HFF-Myc (cell line): ENCODE measurements around the gene REPS2.

Experiments used
- DNase-seq: peaks from one replicate; pipeline ENCODE4 v3.0.0-alpha.2; 2011; ENCODE audit warnings: low read depth; ENCODE audit errors: extremely low read depth
- H3K4me3 ChIP-seq: replicated peaks from 2 replicates; pipeline ENCODE4 v1.5.1; 2011; ENCODE audit warnings: low read depth, mild to moderate bottlenecking, control low read depth, low read length
- CTCF ChIP-seq: IDR thresholded peaks from 2 replicates; pipeline ENCODE4 v1.5.1; 2012; ENCODE audit warnings: mild to moderate bottlenecking, low read depth, low read length, control low read depth; ENCODE audit errors: missing control alignments

The REPS2 gene

GRCh38 chrX:16975233-16975632, 28.8 kb downstream of the REPS2 start:
- no peak for DNase-seq
- TF ChIP-seq CTCF, result no peak
- no peak overlapping the region for H3K4me3 ChIP-seq

DNA sequence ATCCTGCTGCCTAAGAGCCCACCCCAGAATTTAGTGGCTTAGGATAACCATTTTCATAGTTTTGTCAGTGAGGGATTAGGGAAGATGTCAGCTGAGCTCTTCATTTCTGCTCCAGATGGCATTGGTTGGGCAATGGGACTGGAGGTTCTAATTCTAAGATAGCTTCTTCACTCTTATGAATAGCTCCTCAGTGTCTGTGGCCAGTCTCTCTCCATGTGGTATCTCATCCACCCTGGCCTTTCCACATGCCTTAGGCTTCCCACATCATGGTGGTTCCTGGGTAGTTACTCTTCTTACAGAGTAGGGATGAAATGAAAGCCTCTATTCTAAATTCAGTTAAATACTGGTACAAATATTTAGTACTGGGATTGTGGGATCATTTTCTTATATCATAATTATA, 31.3 kb downstream of the REPS2 start:
- no peak for TF ChIP-seq CTCF
- DNase-seq, result no peak
- no peak overlapping the region for H3K4me3 ChIP-seq

DNA sequence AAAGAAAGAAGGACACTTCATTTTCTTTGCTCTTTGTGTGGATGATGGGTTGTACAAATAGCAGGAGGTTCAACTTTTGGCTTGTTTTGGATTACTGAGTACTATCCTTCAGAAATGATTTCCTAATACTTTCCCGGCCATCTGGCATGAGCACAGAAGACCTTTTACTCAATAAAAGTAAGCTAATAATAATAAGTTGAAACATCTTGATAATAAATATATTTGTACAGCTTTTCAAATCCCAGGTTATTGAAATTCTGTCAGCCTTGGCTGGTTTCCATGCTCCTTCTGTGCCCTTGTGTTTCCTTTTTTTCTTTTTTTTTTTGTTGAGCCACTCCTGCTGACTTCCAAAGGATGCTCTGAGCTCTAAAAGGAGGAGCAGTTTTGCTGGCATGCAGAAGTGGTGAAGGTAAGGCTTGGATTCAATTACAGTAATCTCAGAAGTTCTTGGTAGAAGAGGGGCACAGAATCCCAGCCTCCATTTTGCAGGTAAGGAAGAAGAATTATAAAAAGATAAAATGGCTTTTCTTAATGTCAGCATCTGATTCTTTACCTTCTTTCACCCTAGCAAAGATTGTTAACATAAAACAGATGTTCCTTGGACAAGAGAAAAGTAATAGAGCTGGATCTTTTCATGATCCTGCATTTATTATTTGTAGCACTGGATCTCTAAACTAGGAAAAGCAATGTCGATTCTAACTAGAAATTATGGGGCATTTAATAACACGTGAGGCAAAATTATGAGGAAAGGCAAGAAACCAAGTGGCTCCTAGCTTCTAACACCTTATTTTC, 31.9 kb downstream of the REPS2 start:
- H3K4me3 ChIP-seq, result no peak overlapping the region
- TF ChIP-seq CTCF, result no peak
- DNase-seq, result no peak

GRCh38 chrX:16979226-16979625, 32.8 kb downstream of the REPS2 start:
- H3K4me3 ChIP-seq, result no peak overlapping the region
- DNase-seq, result no peak
- TF ChIP-seq CTCF, result no peak

GRCh38 chrX:16981209-16981608, 34.8 kb downstream of the REPS2 start:
- no peak overlapping the region for H3K4me3 ChIP-seq
- no peak for TF ChIP-seq CTCF
- no peak for DNase-seq

GRCh38 chrX:16981980-16982379, 35.5 kb downstream of the REPS2 start:
- no peak overlapping the region for H3K4me3 ChIP-seq
- TF ChIP-seq CTCF, result no peak
- DNase-seq, result no peak

DNA sequence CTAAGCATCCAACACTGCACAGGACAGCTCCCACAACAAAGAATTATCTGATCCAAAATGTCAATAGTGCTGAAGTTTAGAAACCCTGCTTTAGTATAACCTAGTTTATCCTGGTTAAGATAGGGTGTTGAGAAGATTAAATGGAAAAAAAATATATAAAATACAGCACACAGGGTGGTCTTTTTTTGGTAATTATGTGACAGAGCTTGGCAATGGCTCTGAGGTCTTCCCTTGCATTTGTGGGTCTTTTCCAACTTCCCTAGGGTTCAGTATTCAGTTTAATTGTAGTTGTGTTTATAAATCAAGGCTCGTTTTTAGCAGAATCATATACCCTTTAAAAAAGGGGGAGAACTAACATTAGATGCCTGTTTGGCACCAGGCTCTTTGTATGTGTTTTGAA, 36.6 kb downstream of the REPS2 start:
- TF ChIP-seq CTCF, result no peak
- DNase-seq, result no peak
- H3K4me3 ChIP-seq, result no peak overlapping the region
